Anterior cingulate cortex (tissue), 58 donors: Measurements from ENCODE around the gene RNF167.

Experiments used
- DNase-seq, 58 donors: peaks; one replicate each; lab custom pipeline; 2025; lab: John Stamatoyannopoulos, UW

The RNF167 gene

GRCh38 chr17:4939796-4940554 lies at the start of gene RNF167, which contains the start of gene SLC25A11:
Gene RNF167 (plus strand): TSS chr17:4940268. CDS start chr17:4940910, 642 bp downstream.
Gene SLC25A11 (minus strand): TSS chr17:4940046. CDS start chr17:4939910, 136 bp downstream.
- peak; percentile 73 to 100 (median 95) for DNase-seq

- DNase-seq, result no peak
Observed at GRCh38 chr17:4891411-4892410, 48.4 kb upstream of the RNF167 start.

GRCh38 chr17:4892499-4893221 lies 47.4 kb upstream of the RNF167 start:
- DNase-seq, result no peak

- no peak for DNase-seq
Observed at GRCh38 chr17:4893272-4893671, 46.8 kb upstream of the RNF167 start.

- no peak for DNase-seq
Observed at GRCh38 chr17:4893721-4894560, 46.1 kb upstream of the RNF167 start.

- no peak for DNase-seq
Observed at GRCh38 chr17:4895121-4895520, 44.9 kb upstream of the RNF167 start.

- no peak for DNase-seq
Observed at GRCh38 chr17:4895657-4896331, 44.3 kb upstream of the RNF167 start.

- DNase-seq, result no peak
Observed at GRCh38 chr17:4896332-4897197, 43.5 kb upstream of the RNF167 start.

- peak in 1 of 58 donors; percentile 13 for DNase-seq
Observed at GRCh38 chr17:4897198-4897687, 42.8 kb upstream of the RNF167 start.

DNA sequence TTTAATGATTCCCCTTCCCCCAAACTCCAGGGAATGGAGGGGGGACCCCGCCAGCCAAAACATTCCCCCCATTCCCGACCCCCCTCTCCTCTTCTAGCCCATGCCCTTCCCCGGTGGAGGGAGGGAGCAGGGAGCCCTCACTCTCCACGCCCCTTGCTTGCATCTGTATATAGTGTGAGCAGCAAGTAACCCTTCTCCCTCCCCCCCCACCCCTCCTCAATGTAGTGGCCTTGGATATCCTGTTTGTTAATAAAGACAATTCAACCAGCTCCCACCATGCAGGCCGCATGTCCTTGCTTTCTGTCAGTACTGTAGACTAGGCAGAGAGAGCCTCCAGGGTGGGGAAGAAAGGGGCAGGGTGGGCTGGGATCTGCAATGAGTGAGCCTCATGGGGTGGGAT lies 42.3 kb upstream of the RNF167 start:
- peak in 1 of 58 donors; percentile 13 for DNase-seq

GRCh38 chr17:4898351-4898750 lies 41.7 kb upstream of the RNF167 start:
- no peak for DNase-seq

DNA sequence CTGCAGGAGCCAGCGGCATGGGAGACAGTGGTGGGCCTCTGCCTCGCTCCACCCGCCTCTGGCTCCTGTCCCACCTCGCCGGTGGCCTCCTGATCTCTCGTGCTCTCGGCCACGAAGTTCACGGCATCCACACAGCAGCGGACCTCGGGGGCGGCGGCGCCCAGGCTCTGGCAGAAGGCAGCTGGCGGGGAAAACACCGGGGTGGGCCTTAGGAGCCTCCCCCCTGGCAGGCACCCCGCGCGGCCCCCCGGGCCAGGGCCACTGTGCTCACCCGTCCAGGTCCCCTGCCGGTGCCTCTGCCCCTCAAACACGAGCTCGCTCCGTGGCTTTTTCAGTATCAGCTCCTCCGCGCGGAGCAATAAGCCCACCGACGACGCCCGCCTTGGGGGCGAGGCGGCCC lies 41.1 kb upstream of the RNF167 start:
- no peak for DNase-seq

DNA sequence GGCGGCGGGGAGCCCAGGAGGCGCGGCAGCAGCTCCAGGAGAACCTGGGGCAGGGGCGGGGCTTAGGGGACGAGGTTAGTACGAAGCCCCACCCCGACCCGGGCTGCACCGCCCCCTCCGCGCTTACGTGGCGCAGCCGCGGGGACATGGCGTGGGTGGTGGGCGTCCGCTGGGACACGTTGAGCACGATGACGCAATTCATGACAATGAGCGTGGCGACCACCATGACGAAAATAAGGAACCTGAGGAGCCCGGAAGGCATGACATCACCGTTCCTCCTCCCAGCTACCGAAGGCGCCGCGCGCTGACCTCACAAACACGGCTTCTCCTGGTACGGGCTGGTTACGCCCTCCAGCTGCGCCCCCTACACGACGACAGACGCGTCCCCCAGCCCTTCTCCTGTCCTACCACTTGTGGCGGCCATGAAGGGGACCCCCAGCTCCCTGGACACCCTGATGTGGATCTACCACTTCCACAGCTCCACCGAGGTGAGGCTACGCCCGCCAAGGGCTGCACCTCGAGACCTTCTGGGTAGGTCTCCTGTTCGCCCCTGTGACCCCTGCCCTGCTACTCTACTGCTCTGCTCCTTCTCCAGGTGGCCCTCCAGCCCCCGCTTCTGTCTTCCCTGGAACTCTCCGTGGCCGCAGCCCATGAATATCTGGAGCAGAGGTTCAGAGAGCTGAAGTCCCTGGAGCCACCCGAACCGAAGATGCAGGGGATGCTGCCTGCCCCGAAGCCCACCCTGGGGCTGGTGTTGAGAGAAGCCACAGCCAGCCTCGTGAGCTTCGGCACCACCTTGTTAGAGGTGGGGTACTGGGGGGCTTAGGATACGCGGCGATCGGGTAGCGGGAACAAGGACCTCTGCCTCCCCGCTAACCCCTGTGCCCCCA lies 40.5 kb upstream of the RNF167 start, which contains the start of gene C17orf107:
TSS of gene C17orf107 (plus strand) at position 196 of the 890 bp plus-strand sequence. CDS start at position 423, 227 bp downstream.
- peak in 47 of 58 donors; percentile 13 to 80 (median 51) for DNase-seq

GRCh38 chr17:4900231-4901107 lies 39.6 kb upstream of the RNF167 start:
- peak in 2 of 58 donors; percentile 3 to 9 for DNase-seq

GRCh38 chr17:4901108-4901647 lies 38.9 kb upstream of the RNF167 start:
- DNase-seq, result no peak
